ENCODE results near the gene EMD. TPM values are rescaled to one million over a fixed set of nuclear protein-coding genes. Genes with fewer than 3 reads are reported as not detected.

The EMD gene
- polyA plus RNA-seq, 1 donor (not counting 4 experiments of a cell fraction or from before 2014, with no cell fraction given) = 36.9 TPM

GRCh38 chrX:154359362-154360154, 19.5 kb upstream of the EMD start:
- no peak overlapping the region for H2AFZ ChIP-seq (ENCODE audit: control insufficient read depth, low read length)
- FAIRE-seq (no peak), DNase-seq (ENCODE audit: low read depth, low spot score) (no peak)
- dilution Hi-C loops (cut with MboI; ENCODE audit: extremely low pct_ligation_motif_present, low sequenced_read_pairs) = no loop called here
- peaks cover 20 to 25% of the 10 kb centered on the region in 2 experiments for H3K36me3 ChIP-seq (ENCODE audit: control insufficient read depth in 2 of 2, extremely low read depth in 1 of 2, insufficient read depth in 2 of 2, low read length in 2 of 2)
- no peak overlapping the region for H3K27ac ChIP-seq (ENCODE audit: control insufficient read depth, insufficient read depth, low read length)
- H3K9ac ChIP-seq (ENCODE audit: control insufficient read depth, extremely low read depth, insufficient read depth, low read length) = no peak overlapping the region
- no peaks in the 10 kb centered on the region for H3K9me3 ChIP-seq (ENCODE audit: control insufficient read depth, low read depth, low read length)
- TF ChIP-seq CTCF (optimal IDR thresholded peaks at IDR 0.05 in 1 of 3, IDR thresholded peaks at IDR 0.05 in 1 of 3, conservative IDR thresholded peaks at IDR 0.05 in 1 of 3; ENCODE audit: extremely low read depth in 1 of 3, insufficient read depth in 2 of 3, low read length in 3 of 3) (no peak), EZH2 (IDR thresholded peaks at IDR 0.05; ENCODE audit: low read length) (no peak)
- peaks cover 56% of the 10 kb centered on the region for H3K79me2 ChIP-seq (ENCODE audit: control insufficient read depth, insufficient read depth, low read length)
- H3K27me3 ChIP-seq (ENCODE audit: control insufficient read depth, extremely low read depth, insufficient read depth, low read length) = no peaks in the 10 kb centered on the region
- H3K4me3 ChIP-seq (ENCODE audit: control insufficient read depth in 2 of 3, extremely low read depth in 1 of 3, insufficient read depth in 2 of 3, low read depth in 1 of 3, low read length in 3 of 3) = no peak overlapping the region
- no peaks in the 10 kb centered on the region for H3K9me1 ChIP-seq (ENCODE audit: control insufficient read depth, extremely low read depth, insufficient read depth, low read length)
- H4K20me1 ChIP-seq (ENCODE audit: control insufficient read depth, extremely low read depth, insufficient read depth, low read length) = peaks cover 44% of the 10 kb centered on the region
- no peak overlapping the region for H3K4me2 ChIP-seq (ENCODE audit: control insufficient read depth, extremely low read depth, insufficient read depth, low read depth, low read length)
- no peaks in the 10 kb centered on the region for H3K4me1 ChIP-seq (ENCODE audit: control insufficient read depth, extremely low read depth, insufficient read depth, low read length)

GRCh38 chrX:154360155-154360713, 18.9 kb upstream of the EMD start:
- Histone ChIP-seq H3K9ac (ENCODE audit: control insufficient read depth, extremely low read depth, insufficient read depth, low read length) (no peak overlapping the region), H3K79me2 (ENCODE audit: control insufficient read depth, insufficient read depth, low read length) (peaks cover 63% of the 10 kb centered on the region), H3K9me3 (ENCODE audit: control insufficient read depth, low read depth, low read length) (no peaks in the 10 kb centered on the region), H3K36me3 (ENCODE audit: control insufficient read depth in 2 of 2, extremely low read depth in 1 of 2, insufficient read depth in 2 of 2, low read length in 2 of 2) (peaks cover 21 to 27% of the 10 kb centered on the region in 2 experiments), H3K4me1 (ENCODE audit: control insufficient read depth, extremely low read depth, insufficient read depth, low read length) (no peaks in the 10 kb centered on the region), H3K9me1 (ENCODE audit: control insufficient read depth, extremely low read depth, insufficient read depth, low read length) (no peaks in the 10 kb centered on the region), H3K4me2 (ENCODE audit: control insufficient read depth, extremely low read depth, insufficient read depth, low read depth, low read length) (no peak overlapping the region), H3K4me3 (ENCODE audit: control insufficient read depth in 2 of 3, extremely low read depth in 1 of 3, insufficient read depth in 2 of 3, low read depth in 1 of 3, low read length in 3 of 3) (no peak overlapping the region), H2AFZ (ENCODE audit: control insufficient read depth, low read length) (no peak overlapping the region), H4K20me1 (ENCODE audit: control insufficient read depth, extremely low read depth, insufficient read depth, low read length) (peaks cover 44% of the 10 kb centered on the region), H3K27me3 (ENCODE audit: control insufficient read depth, extremely low read depth, insufficient read depth, low read length) (no peaks in the 10 kb centered on the region), H3K27ac (ENCODE audit: control insufficient read depth, insufficient read depth, low read length) (no peak overlapping the region)
- TF ChIP-seq EZH2 (IDR thresholded peaks at IDR 0.05; ENCODE audit: low read length) = no peak
- no peak for TF ChIP-seq CTCF (optimal IDR thresholded peaks at IDR 0.05 in 1 of 3, IDR thresholded peaks at IDR 0.05 in 1 of 3, conservative IDR thresholded peaks at IDR 0.05 in 1 of 3; ENCODE audit: extremely low read depth in 1 of 3, insufficient read depth in 2 of 3, low read length in 3 of 3)
- FAIRE-seq (no peak), DNase-seq (ENCODE audit: low read depth, low spot score) (no peak)
- dilution Hi-C loops (cut with MboI; ENCODE audit: extremely low pct_ligation_motif_present, low sequenced_read_pairs) = no loop called here

Measured in keratinocyte (primary cell).